OCI-LY3 (cell line): ENCODE results near the gene TMEM101.

Experiments used
- CTCF ChIP-seq: fragments of 200-600, 300-600 bp; sonication (generic); IDR thresholded peaks from 2 replicates; pipeline ENCODE4 v1.5.1; 2014; ENCODE audit warnings: antibody characterized with exemption, low read length, low read depth
- EZH2phosphoT487 ChIP-seq: fragments of 200-600 bp; shearing (Covaris generic); IDR thresholded peaks from 2 replicates; pipeline ENCODE4 v1.6.1; 2018; ENCODE audit warnings: antibody characterized with exemption, mixed run types, low read depth

GRCh38 chr17:44059101-44059892 lies 44.5 kb upstream of the TMEM101 start:
- TF ChIP-seq CTCF, result no peak
- TF ChIP-seq EZH2phosphoT487, result no peak
